Measurements from ENCODE around the gene BANP. TPM values are rescaled to one million over a fixed set of nuclear protein-coding genes. Genes with fewer than 3 reads are reported as not detected.

The BANP gene
- total RNA-seq, 2 experiments from 2014 or later: 39.6 to 58.0 TPM

- H3K27ac ChIP-seq (ENCODE audit: low read depth, low read length, poor library complexity, severe bottlenecking): no peak overlapping the region
- POLR2A ChIA-PET: no interaction called here
- no peaks in the 10 kb centered on the region for H3K9me2 ChIP-seq (ENCODE audit: insufficient read depth, low read length)
- H3K9me3 ChIP-seq (ENCODE audit: low read length): no peaks in the 10 kb centered on the region
- DNase-seq (ENCODE audit: low spot score): no peak
- intact Hi-C loops (cut with micrococcal nuclease; ENCODE audit: unreplicated experiment): no loop called here
- no peak for TF ChIP-seq CTCF (conservative IDR thresholded peaks at IDR 0.05; ENCODE audit: low read length)
- TF ChIP-seq EZH2phosphoT487 (IDR thresholded peaks at IDR 0.05; ENCODE audit: borderline replicate concordance, low read depth, low read length): no peak
- H2AFZ ChIP-seq (ENCODE audit: low read length): no peak overlapping the region
- H3K4me1 ChIP-seq (ENCODE audit: insufficient read depth, low read length, poor library complexity, severe bottlenecking): no peaks in the 10 kb centered on the region
- H3K4me2 ChIP-seq (ENCODE audit: low read length): no peak overlapping the region
- no TSS peak for BruUV-seq (replicated peaks)
- CTCF ChIA-PET (ENCODE audit: unreplicated experiment): no interaction called here
- no peaks in the 10 kb centered on the region for H3K79me2 ChIP-seq (ENCODE audit: insufficient read depth, low read depth, low read length)
- no peaks in the 10 kb centered on the region for H3K36me3 ChIP-seq (ENCODE audit: insufficient read depth, low read length)
- no peaks in the 10 kb centered on the region for H4K20me1 ChIP-seq (ENCODE audit: insufficient read depth, low read length)
- no peak overlapping the region for H3K4me3 ChIP-seq (ENCODE audit: low read depth, low read length, poor library complexity, severe bottlenecking)
These were observed 32.2 kb upstream of the BANP start for GRCh38 chr16:87918866-87919680.

- no peak for DNase-seq (ENCODE audit: low spot score)
- no peak overlapping the region for H3K4me3 ChIP-seq (ENCODE audit: low read depth, low read length, poor library complexity, severe bottlenecking)
- H3K4me1 ChIP-seq (ENCODE audit: insufficient read depth, low read length, poor library complexity, severe bottlenecking): no peaks in the 10 kb centered on the region
- ChIA-PET POLR2A (no interaction called here), CTCF (ENCODE audit: unreplicated experiment) (no interaction called here)
- no peaks in the 10 kb centered on the region for H4K20me1 ChIP-seq (ENCODE audit: insufficient read depth, low read length)
- TF ChIP-seq CTCF (conservative IDR thresholded peaks at IDR 0.05; ENCODE audit: low read length) (no peak), EZH2phosphoT487 (IDR thresholded peaks at IDR 0.05; ENCODE audit: borderline replicate concordance, low read depth, low read length) (no peak)
- H3K27ac ChIP-seq (ENCODE audit: low read depth, low read length, poor library complexity, severe bottlenecking): no peak overlapping the region
- no peaks in the 10 kb centered on the region for H3K9me2 ChIP-seq (ENCODE audit: insufficient read depth, low read length)
- no peak overlapping the region for H3K4me2 ChIP-seq (ENCODE audit: low read length)
- no peaks in the 10 kb centered on the region for H3K79me2 ChIP-seq (ENCODE audit: insufficient read depth, low read depth, low read length)
- no peaks in the 10 kb centered on the region for H3K9me3 ChIP-seq (ENCODE audit: low read length)
- intact Hi-C loops (cut with micrococcal nuclease; ENCODE audit: unreplicated experiment): no loop called here
- H3K36me3 ChIP-seq (ENCODE audit: insufficient read depth, low read length): no peaks in the 10 kb centered on the region
- H2AFZ ChIP-seq (ENCODE audit: low read length): no peak overlapping the region
- no TSS peak for BruUV-seq (replicated peaks)
These were observed 31.6 kb upstream of the BANP start for GRCh38 chr16:87919681-87919994.

GRCh38 chr16:87921236-87921773 is 29.9 kb upstream of the BANP start:
- Histone ChIP-seq H3K4me2 (ENCODE audit: low read length) (no peak overlapping the region), H3K4me3 (ENCODE audit: low read depth, low read length, poor library complexity, severe bottlenecking) (no peak overlapping the region), H3K36me3 (ENCODE audit: insufficient read depth, low read length) (no peaks in the 10 kb centered on the region), H4K20me1 (ENCODE audit: insufficient read depth, low read length) (no peaks in the 10 kb centered on the region), H2AFZ (ENCODE audit: low read length) (no peak overlapping the region), H3K4me1 (ENCODE audit: insufficient read depth, low read length, poor library complexity, severe bottlenecking) (peaks cover 2% of the 10 kb centered on the region), H3K9me2 (ENCODE audit: insufficient read depth, low read length) (no peaks in the 10 kb centered on the region), H3K9me3 (ENCODE audit: low read length) (no peaks in the 10 kb centered on the region), H3K27ac (ENCODE audit: low read depth, low read length, poor library complexity, severe bottlenecking) (no peak overlapping the region), H3K79me2 (ENCODE audit: insufficient read depth, low read depth, low read length) (no peaks in the 10 kb centered on the region)
- POLR2A ChIA-PET: interaction anchor here (0.9 kb wide), 1 partner anchor 24 kb away, joined by 3 read pairs; no protein-coding TSS in a partner anchor
- CTCF ChIA-PET (ENCODE audit: unreplicated experiment): no interaction called here
- no peak for TF ChIP-seq EZH2phosphoT487 (IDR thresholded peaks at IDR 0.05; ENCODE audit: borderline replicate concordance, low read depth, low read length)
- TF ChIP-seq CTCF (conservative IDR thresholded peaks at IDR 0.05; ENCODE audit: low read length): no peak
- intact Hi-C loops (cut with micrococcal nuclease; ENCODE audit: unreplicated experiment): no loop called here
- no peak for DNase-seq (ENCODE audit: low spot score)
- no TSS peak for BruUV-seq (replicated peaks)
